Smooth muscle cell (in vitro differentiated cells): ENCODE data around the gene TRIM52. TPM values are rescaled to one million over a fixed set of nuclear protein-coding genes. Genes with fewer than 3 reads are reported as not detected.
"Not testable (repeated sequence)": the region's sequence is repeated elsewhere in the genome, so short reads cannot be mapped to it uniquely, and the experiment has no call there.

Experiments
- DNase-seq: peaks from one replicate; lab custom pipeline; 2025; ENCODE audit not compliant: unreplicated experiment; lab: John Stamatoyannopoulos, UW
- H2AFZ ChIP-seq: fragments of 200-600 bp; sonication (generic); 2 replicates; pipeline ENCODE4 v1.6.0; 2016; ENCODE audit warnings: antibody characterized with exemption, low read depth, mild to moderate bottlenecking
- H3F3A ChIP-seq: fragments of 200-600 bp; sonication (generic); 2 replicates; pipeline ENCODE4 v1.6.0; 2017; ENCODE audit warnings: antibody characterized with exemption, low read depth
- H3K27ac ChIP-seq: fragments of 200-600 bp; sonication (generic); 2 replicates; pipeline ENCODE4 v1.5.1; 2016; ENCODE audit warnings: low read depth, mild to moderate bottlenecking
- H3K27me3 ChIP-seq: fragments of 200-600 bp; sonication (generic); 2 replicates; pipeline ENCODE4 v1.6.1; 2016; ENCODE audit warnings: low read depth, mild to moderate bottlenecking
- H3K36me3 ChIP-seq: fragments of 200-600 bp; sonication (generic); 2 replicates; pipeline ENCODE4 v1.5.1; 2016; ENCODE audit warnings: low read depth
- H3K4me1 ChIP-seq: fragments of 200-600 bp; sonication (generic); 2 replicates; pipeline ENCODE4 v1.5.1; 2016; ENCODE audit warnings: low read depth
- H3K4me2 ChIP-seq: fragments of 200-600 bp; sonication (generic); 2 replicates; pipeline ENCODE4 v1.6.0; 2016; ENCODE audit warnings: mild to moderate bottlenecking
- H3K4me3 ChIP-seq: fragments of 200-600 bp; sonication (generic); 2 replicates; pipeline ENCODE4 v1.5.1; 2016; ENCODE audit warnings: mild to moderate bottlenecking
- H3K79me2 ChIP-seq: fragments of 200-600 bp; sonication (generic); 2 replicates; pipeline ENCODE4 v1.6.0; 2016; ENCODE audit warnings: low read depth, mild to moderate bottlenecking
- H3K9ac ChIP-seq: fragments of 200-600 bp; sonication (generic); 2 replicates; pipeline ENCODE4 v1.6.0; 2016; ENCODE audit warnings: low read depth
- H3K9me3 ChIP-seq: fragments of 200-600 bp; sonication (generic); replicated peaks from 2 replicates; pipeline ENCODE4 v1.5.1; 2016; ENCODE audit warnings: low read depth
- H4K20me1 ChIP-seq: fragments of 200-600 bp; sonication (generic); 2 replicates; pipeline ENCODE4 v1.6.0; 2016; ENCODE audit warnings: low read depth
- WGBS: methylation state at CpG from one replicate; pipeline ENCODE4 v1.1.7; 2016; ENCODE audit warnings: low lambda C conversion rate; 5-methylcytosine and 5-hydroxymethylcytosine counted together
- polyA plus RNA-seq: library from polyadenylated mRNA; unstranded; fragments of >200 nt; fragmentation: Nextera tagmentation; extraction: Ambion mirVana; gene quantifications from 2 replicates; pipeline ENCODE4 v1.2.1, GENCODE V29; 2016
- total RNA-seq: library from RNA; depleted of rRNA; stranded (reverse); fragments of >200 nt; gene quantifications from 2 replicates; pipeline ENCODE4 v1.2.3, GENCODE V29; 2014
- TF ChIP-seq, protein P1 (sequence below): fragments of 200-600 bp; sonication (generic); IDR thresholded peaks from 2 replicates; pipeline ENCODE4 v1.5.1; 2017; ENCODE audit warnings: borderline replicate concordance, mild to moderate bottlenecking, antibody characterized with exemption; ENCODE audit not compliant: insufficient read depth, poor library complexity, severe bottlenecking

The TRIM52 gene
- total RNA-seq (5.0 and 6.9 TPM in 2 replicates), polyA plus RNA-seq (3.2 and 4.8 TPM in 2 replicates)

DNA sequence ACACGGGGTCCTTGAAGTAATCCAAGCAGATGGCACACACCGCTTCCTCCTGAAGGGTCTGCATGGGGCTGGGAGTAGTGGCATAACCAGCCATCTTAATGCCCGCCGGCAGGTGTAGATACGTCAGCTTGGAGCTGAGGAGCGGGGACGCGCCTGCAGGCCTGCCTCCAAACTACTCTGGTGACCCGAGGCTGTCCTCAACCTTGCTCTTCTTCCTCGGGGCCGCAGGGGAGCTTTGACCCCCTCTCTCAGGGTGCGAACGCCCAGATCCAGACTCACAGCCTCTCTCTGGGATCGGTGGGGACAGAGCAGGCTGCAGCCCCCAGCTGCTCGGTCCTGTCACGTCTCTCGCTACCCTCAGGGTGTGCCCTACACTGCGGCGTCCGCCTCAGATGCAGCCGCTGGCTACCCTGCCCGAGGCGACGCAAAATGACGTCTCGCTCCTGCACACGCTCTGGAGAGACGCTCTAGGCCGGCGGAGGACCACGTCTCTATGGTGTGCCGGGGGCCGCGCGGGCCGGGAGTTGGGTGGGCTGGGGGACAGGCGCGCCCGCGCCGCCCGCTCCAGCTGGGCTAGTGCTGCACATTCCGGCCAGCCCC lies at the start of gene TRIM52:
Gene TRIM52 (minus strand): TSS at position 424 of the 600 bp plus-strand sequence. CDS start 330 bp downstream, at position 94.
- H3K4me3 ChIP-seq, result peak within 1 kb of the TSS; percentile 69
- peak within 1 kb of the TSS; percentile 67 for H2AFZ ChIP-seq
- peak within 1 kb of the TSS; percentile 91 for H3K27ac ChIP-seq
- no peak for DNase-seq
- TF ChIP-seq, protein P1, sequence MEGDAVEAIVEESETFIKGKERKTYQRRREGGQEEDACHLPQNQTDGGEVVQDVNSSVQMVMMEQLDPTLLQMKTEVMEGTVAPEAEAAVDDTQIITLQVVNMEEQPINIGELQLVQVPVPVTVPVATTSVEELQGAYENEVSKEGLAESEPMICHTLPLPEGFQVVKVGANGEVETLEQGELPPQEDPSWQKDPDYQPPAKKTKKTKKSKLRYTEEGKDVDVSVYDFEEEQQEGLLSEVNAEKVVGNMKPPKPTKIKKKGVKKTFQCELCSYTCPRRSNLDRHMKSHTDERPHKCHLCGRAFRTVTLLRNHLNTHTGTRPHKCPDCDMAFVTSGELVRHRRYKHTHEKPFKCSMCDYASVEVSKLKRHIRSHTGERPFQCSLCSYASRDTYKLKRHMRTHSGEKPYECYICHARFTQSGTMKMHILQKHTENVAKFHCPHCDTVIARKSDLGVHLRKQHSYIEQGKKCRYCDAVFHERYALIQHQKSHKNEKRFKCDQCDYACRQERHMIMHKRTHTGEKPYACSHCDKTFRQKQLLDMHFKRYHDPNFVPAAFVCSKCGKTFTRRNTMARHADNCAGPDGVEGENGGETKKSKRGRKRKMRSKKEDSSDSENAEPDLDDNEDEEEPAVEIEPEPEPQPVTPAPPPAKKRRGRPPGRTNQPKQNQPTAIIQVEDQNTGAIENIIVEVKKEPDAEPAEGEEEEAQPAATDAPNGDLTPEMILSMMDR, result no peak
- WGBS, result under 1% methylated on average over 43 of the region's 43 CpGs
- H3K79me2 ChIP-seq, result peaks cover 62% of the 10 kb centered on the region
- H3K4me1 ChIP-seq, result peaks cover 29% of the 10 kb centered on the region
- H3K4me2 ChIP-seq, result peak within 1 kb of the TSS; percentile 97
- no peaks in the 10 kb centered on the region for H3K27me3 ChIP-seq
- peak within 1 kb of the TSS; percentile 95 for H3K9ac ChIP-seq
- H3K9me3 ChIP-seq, result no peaks in the 10 kb centered on the region
- H3K36me3 ChIP-seq, result no peaks in the 10 kb centered on the region
- H4K20me1 ChIP-seq, result peaks cover 45% of the 10 kb centered on the region
- peaks cover 19% of the 10 kb centered on the region for H3F3A ChIP-seq

DNA sequence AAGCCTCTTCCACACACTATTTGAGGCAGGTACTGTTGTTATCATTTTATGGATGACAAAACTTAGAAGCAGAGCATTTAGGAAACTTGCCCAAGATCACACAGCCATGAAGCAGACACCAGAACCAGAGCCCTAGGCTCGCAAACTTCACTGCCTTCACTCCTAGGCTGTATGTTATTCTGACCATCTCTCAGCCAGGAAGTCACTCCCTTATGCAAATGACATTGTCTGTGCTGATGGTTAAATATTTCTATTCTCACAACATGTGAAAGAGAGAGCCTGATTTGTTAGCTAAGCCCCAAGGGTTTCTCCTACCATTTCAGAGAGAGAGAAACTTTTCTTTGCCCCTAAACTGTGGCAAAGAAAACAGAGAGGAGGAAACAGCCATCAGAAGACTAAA lies 26.4 kb upstream of the TRIM52 start:
- H3F3A ChIP-seq, H3K4me3 ChIP-seq, H3K9ac ChIP-seq, H3K9me3 ChIP-seq, H2AFZ ChIP-seq, H3K27me3 ChIP-seq, H3K4me2 ChIP-seq, DNase-seq, H3K4me1 ChIP-seq, H3K27ac ChIP-seq, H3K36me3 ChIP-seq: not testable (repeated sequence)
- WGBS, result 91% methylated on average over 1 of the region's 1 CpG
- Histone ChIP-seq H3K79me2 (peaks cover 15% of the 10 kb centered on the region), H4K20me1 (peaks cover 48% of the 10 kb centered on the region)

DNA sequence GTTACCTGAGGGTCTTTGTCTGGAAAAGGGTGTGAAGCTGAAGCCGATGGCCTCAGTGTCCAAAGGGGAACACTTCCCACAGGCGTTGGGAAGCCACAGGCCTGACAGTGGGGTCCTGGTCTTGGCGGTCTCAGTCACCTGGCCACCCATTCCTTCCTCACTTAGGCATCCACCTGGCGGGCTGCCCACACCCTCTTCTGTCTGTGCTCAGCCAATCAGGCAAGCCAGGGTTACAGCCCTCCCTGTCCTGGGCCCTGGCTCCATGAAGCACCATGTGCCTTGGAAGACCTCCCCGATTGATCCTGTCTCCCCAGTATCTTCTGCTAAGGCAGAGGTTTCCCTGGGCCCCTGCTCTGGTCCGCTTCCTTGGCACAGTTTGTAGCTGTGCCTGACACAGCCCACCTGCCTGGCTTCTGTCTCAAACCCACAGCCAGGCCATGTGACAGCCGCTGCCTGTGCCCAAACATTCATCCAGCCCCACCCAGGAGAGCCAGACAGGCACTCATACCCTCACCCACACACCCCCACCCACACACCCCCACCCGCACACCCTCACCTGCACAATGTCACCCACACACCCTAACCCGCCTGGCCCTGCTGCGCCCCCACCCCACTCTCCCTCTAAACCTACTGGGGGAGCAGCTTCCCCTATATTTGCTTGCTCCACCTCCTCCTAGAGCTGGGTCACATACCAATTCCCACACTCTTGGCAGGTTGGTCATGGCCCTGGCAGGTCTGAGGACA lies 25.2 kb upstream of the TRIM52 start:
- not testable (repeated sequence) for H3K9me3 ChIP-seq, H2AFZ ChIP-seq, H3K4me1 ChIP-seq, H3F3A ChIP-seq, H3K9ac ChIP-seq, DNase-seq, H3K4me2 ChIP-seq, H3K36me3 ChIP-seq, H3K4me3 ChIP-seq, H3K27me3 ChIP-seq, H3K27ac ChIP-seq
- 100% methylated on average over 9 of the region's 10 CpGs for WGBS
- Histone ChIP-seq H4K20me1 (peaks cover 53% of the 10 kb centered on the region), H3K79me2 (peaks cover 20% of the 10 kb centered on the region)

DNA sequence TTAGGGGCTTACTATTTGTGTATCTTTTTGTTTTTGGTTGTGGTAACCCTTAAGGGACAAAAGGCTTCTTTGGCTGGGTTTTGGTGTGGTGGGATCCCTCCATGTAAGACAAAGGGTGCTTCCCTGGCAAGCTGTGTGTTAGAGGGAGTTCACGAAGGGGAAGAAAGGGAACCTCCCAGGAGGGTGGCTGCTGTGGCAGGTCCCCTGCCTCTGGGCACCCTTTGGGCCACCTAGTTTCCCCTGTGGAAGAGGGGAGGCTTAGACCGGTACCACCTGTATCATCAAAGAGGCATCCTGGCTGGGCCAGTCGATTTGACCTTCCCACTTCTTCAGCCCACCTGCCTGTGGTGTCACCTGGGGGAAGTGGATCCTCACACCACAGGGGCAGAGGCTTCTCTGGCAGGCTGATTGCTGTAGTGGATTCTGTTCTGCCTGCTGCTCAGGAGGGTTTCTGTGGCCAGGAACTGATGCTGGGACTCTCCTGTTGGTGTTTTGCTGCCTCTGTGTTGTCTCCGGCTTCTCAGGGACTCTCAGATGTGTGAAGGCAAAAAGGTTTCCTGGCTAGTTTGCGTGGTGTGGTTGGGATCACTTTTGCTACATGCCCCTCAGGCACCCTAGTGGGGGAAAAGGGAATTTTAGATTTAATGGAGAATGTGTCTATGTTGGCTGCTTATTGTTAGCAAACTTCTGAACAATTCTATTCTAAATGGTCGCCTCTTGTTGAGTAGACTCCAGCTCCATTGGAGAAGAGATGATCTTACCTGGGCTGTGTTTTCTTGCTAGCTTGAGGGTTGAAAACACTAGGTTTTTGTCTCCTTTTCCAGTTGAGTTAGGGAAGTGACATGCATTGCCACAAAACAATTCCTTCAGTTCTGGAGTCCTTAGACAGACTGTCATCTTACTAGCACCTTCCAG lies 23.2 kb upstream of the TRIM52 start:
- not testable (repeated sequence) for H3K4me1 ChIP-seq, H3K9ac ChIP-seq, H3F3A ChIP-seq, H3K4me3 ChIP-seq, DNase-seq, H3K9me3 ChIP-seq, H2AFZ ChIP-seq, H3K36me3 ChIP-seq, H3K27me3 ChIP-seq, H3K27ac ChIP-seq, H3K4me2 ChIP-seq
- Histone ChIP-seq H4K20me1 (peaks cover 53% of the 10 kb centered on the region), H3K79me2 (peaks cover 20% of the 10 kb centered on the region)
- 84% methylated on average over 6 of the region's 6 CpGs for WGBS
- TF ChIP-seq, protein P1, result peak; percentile 25
